COLO668 (cell line): Measurements from ENCODE around the gene SSTR5.

ENCODE experiments used
- DNase-seq: peaks from one replicate; lab custom pipeline; 2025; ENCODE audit not compliant: unreplicated experiment; lab: John Stamatoyannopoulos, UW

Gene SSTR5

DNA sequence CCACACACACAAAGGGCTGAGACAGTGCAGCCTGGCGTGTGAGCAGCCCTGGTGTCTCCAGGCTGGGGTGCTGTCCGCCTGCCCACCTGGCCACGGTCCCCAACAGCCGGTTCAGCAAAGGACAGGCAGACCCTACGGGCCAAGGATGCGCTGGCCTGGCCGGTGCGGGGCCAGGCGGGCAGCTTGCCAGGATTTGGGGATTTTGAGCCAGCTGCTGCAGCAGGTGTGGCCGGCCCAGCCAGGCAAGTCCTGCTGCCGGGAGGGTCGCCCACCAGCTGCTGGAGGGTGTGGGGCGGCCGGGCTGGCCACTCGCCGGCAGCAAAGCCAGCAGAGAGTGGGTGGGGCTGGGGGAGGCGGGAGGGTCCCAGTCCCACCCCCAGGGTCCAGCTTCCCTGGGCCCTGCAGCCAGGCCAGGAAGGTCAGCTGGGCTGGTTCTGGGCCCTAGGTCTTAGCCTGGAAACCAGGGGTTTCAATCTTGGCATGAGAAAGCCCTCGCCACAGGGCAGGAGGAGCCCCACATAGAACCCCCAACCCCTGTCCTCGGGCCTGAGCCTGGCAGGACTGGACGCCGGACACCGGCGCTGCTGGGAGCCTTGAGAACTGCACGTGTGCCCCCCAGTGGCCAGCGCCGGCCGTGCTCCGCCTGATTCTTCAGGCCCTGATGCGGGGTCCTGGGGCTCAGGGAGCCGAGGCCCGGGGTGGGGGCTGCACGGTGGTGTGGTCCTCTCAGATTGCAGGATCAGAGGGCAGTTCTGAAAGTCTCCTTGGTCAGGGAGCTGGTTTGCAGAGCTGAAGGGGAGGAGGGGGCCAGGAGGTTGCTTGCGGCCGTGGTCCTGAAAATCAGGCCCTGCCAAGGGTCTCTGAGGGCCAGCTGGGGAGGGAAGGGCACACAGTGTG is 17.6 kb upstream of the SSTR5 start:
- peak; percentile 68 for DNase-seq

DNA sequence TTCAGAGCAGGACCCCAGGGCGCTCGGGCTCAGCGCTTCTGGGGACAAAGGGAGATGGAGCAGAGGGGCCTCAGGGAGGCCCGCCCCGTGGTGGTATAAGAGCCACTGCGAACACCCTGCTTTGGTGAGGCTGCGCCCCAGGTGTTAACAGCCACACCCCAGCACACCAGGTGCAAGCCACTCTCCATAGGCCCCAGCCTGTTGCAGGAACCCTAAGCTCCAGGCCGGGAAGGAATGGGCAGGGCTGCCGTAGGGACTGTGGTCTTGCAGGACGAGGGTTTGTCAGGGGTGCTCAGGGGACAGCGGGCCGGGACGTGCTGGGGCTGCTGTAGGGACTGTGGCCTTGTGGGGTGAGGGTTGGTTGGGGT is 17.0 kb upstream of the SSTR5 start:
- peak; percentile 67 for DNase-seq

DNA sequence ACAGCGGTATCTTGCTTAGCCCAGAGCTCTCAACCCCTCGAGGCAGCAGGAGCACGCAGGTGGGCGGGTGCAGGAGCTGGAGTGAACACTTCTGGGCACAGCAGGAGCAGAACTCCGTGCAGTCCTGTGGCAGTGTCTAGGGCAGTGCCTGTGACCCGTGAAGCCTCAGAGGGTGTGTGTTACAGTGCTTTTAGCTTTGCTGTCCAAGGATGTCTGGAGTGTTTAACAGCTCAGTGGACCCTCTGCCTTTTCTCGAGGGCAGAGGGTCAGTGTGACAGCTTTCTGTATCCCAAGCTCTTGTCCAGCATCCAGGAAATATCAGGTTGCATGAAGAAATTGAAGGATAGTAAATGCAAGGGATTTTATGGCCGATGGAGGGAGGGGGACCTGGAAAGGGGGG is 16.4 kb upstream of the SSTR5 start:
- DNase-seq = no peak

DNA sequence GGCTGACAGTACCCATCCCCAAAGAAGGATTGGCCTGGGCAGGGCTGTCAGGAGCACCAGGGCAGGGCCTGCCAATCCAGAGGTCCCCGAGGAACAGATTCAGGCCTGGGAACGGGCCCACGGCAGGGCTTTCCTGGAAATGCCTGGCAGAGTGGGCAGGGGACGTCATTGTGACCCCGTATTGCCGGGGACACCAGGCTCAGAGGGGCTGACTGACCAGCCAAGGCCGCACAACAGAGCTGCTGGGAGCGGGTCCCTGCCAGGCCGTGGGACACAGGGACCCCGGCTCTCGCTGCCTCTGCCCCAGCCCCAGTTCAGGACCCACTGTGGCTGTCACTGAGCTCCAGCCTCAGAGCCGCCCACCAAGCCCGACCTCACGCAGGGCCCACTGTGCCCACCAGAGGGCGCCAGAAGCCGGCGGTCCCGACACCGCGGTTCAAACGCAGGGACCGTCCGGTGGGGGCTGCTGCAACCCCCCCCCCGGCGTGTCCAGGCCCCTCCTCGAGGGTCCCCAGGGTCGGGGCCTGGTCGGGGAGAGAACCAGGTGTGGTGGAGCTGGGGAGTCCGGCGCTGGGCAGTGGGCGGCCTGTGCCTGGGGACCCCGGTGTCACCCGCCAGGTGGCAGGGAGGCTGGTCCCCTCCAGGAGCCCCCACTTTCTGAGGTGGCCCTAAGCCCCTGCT is 15.2 kb upstream of the SSTR5 start:
- peak; percentile 22 for DNase-seq

DNA sequence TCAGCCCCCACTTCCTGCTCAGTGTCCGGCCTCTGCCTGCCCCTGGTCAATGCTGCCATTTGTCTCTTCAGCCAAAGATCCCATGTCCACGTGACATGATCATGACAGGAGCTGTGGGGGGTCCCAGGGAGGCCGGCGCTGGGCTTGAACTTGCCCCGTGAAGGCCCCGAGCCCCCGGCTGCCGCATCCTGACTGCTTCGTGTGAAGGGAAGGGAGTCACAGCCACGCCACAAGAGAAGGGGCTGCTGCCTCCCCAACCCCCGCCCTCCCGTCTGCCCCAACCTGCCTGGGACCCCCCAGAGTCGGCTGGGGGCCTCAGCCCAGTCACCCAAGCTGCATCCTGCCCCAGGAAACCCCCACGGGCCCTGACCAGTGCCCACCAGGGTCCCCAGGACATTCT is 14.3 kb upstream of the SSTR5 start:
- DNase-seq = no peak

DNA sequence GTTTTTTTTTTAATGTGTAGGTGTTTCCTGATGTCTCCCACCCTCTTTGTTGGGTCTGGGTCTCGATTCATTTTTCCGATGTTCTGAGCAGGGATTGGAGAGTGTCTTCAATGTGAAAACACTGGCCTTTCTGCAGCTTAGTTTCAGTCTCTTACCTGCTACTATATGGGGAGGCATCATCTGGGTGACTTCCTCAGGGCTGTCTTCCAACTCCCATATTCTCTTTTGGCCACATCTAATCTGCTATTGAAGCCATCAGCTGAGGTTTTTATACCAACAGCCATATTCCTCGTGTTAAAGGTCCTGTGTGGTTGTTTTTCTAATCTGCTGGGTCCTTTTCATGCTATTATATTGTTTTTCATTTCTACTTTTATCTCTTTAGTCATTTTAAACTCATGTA is 13.2 kb upstream of the SSTR5 start:
- DNase-seq = no peak

DNA sequence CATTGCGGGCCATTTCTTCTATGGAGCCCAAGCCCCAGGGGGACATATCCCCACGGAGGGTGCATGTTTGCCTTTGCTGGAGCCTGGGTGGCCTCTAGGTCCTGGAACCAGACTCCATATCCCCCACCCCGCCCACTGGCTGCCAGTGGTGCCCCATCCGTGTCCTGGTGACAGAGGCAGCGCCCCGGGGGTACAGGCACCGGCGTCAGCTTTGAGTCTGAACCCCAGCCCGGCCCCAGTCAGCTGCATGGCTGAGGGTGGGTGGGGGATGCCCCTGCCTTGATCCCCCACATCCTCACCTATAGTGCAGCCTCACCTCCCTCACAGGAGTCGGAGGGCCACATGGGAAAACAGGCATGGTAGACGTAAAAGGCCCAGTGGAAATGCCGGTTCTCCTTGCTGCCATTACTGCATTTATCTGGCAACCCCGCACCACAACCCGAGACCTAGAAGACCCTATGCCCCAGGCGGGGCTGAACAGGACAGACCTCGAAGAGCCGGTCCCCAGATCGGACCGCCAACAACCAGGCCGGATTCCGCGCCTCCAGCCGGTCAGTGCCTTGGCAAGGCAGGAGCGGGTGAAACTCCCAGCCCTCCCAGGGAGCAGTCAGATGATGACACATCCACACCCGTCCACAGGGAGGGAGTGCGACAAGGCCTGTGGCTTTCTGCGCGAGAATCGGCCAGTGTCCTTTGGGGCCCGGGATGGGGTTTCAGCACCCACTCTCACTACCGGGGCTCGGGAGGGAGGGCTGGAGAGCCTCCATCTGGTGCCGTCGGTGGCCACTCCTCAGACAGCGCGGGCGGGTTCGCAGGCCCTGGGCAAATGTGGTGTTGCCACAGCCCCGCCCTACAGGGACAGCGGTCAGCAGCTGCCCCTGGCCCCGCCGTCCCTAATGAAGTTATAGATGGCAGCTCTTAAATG is 11.9 kb upstream of the SSTR5 start:
- DNase-seq = peak; percentile 6

DNA sequence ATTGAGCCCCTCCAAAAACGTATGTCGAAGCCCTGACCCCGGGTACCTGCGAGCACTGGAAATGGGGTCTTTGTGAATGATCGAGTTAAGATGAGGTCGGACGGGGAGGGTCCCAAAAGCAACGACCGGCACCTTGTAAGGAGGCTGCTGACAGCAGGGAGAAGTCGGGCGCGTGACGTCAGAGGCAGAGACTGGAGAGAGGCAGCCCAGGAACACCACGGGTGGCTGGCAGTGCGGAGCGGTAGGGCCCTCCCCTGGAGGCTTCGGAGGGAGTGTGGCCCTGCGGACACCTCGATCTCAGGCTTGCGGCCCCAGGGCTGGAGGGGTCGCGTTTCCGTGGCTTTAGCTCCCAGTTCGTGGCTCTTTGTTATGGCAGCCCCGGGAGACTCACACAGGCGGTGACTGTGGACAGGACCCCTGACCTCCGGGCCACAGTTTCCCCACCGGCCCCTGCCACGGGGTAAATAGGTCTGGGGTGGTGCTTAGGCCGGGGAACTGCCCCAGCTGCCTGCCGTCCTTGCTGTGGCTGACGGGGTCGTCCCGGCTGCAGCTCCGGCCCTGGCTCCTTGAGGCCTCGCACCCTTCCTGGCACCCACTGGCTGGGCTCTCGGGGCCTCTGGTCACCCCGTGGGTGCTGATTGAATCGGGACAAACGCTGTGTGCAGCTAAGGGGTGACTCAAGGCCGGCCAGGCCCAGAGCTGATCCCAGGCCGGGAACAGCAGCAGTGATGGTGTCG is 10.6 kb upstream of the SSTR5 start:
- peak; percentile 19 for DNase-seq

DNA sequence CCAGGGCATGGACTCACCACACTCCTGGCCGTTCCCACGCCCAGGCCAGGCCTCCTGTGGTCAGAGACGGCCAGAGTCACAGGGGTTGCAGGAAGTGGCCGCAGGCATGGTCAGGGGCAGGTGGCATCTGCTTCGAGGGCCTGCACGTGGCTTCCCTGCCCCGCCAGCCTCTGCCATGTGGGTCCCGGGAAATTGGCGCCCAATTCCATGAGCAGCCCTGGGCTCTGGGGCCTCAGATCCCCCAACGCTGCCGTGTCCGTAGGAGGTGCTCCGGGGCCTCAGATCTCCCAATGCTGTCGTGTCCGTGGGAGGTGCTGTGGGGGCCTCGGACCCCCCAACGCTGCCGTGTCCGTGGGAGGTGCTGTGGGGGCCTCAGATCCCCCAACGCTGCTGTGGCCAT is 9.7 kb upstream of the SSTR5 start:
- DNase-seq = no peak

DNA sequence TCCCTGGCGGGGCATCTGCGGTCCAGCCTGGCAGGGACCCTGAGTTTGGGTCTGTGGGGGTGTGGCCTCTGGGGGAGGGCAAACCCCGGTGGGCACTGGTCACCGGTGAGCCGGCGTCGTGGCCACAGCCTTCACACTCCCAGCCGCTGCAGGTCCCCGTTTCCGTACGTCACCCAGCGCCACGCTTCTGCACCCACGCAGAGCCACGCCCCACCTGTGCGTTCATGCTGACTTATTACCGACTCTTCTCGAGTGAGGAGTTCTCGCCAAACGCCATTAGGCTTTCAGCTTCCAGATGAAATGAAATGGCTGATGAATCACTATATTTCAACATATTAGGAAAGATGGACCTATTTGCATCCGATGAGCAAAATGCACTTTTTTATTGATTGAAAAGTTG is 8.8 kb upstream of the SSTR5 start:
- no peak for DNase-seq

DNA sequence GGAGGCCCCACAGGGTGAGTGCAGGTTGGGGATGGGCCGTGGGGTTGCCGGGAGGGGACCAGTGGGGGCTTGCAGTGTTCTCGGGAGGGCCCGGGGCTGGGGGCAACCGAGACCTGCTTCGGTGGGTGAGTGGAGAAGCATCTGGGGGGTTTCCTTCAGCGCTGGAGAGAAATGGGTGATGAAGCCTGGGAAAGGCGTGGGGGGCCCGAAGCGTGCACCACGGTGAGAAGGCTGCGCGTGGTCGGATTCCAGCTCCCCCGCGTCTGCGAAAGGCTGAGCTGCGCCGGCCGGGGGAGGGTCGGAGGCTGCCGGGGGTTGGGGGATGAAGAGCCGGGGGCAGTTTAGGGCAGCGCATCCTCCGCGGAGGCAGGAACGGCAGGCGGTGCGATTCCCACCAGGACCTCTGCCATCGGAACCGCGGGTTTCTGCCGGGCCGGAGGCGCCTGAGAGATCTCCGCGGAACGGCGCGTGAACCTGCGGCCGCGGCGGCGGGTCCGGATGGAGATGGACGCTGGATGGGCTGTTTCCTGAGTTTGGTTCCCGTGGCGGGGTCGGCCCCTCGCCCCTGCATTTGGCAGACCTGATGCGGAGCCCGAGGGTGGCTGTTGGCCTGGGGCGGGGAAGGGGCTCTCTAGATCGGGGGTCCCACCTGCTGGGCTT is 6.9 kb upstream of the SSTR5 start:
- no peak for DNase-seq

DNA sequence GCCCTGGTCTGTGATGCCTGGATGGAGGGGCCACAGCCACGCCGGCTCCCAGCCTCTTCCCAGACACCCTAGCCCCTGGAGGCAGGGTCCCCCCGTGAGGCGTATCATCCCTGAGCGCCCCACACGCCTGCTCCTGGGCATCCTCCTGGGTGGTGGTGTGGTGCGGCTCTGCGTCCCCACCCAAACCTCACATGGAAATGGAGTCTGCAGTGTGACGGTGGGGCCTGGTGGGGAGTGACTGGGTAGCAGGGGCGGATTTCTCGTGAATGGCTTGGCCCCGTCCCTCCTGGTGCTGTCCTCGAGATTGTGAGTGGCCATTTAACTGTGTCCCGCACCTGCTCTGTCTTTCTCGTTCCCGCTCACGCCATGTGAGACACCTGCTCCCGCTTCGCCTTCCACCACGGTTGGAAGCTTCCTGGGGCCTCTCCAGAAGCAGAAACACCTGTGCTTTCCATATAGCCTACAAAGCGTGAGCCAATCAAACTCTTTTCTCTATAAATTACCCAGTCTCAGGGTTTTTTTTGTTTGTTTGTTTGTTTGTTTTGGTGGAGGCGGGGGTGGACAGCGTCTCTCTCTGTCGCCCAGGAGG is 5.9 kb upstream of the SSTR5 start:
- peak; percentile 60 for DNase-seq

DNA sequence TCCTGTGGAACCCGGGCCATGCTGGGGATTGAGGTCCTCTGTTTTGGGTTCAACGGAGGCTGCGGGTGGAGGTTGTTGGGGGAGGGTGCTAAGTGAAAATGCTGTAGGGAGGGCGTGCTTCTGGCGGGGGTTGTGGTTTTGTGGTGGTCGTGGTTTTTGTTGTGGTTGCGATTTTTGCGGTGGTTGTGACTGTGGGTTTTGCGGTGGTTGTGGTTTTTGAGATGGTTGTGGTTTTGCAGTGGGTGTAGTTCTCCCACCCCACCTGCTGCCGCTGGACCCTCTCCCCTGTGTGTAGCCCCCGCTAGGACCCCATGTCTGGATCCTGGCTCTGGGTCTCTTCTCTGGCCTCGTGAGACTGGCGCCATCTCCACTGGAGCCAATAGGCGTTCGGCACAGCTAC is 4.9 kb upstream of the SSTR5 start:
- DNase-seq = no peak

DNA sequence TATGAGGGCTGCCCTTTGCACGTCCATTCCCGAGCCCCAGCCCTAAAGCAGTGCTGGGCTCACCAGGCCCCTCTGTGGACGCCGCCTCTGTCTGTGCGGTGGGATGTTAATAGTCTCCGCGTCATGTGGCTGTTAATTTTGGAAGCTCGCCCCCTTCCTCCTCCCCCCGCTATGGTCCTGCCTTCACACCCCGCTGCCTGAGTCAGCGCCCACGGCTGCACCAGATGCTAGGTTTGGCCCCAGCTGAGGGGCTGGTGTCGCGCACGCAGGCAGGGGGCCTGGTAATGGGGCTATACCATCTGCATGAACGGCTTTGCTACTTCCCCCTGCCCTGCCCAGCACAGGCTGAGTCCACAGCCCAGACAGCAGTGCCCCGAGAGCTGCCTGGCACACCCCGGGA is 4.1 kb upstream of the SSTR5 start:
- no peak for DNase-seq

DNA sequence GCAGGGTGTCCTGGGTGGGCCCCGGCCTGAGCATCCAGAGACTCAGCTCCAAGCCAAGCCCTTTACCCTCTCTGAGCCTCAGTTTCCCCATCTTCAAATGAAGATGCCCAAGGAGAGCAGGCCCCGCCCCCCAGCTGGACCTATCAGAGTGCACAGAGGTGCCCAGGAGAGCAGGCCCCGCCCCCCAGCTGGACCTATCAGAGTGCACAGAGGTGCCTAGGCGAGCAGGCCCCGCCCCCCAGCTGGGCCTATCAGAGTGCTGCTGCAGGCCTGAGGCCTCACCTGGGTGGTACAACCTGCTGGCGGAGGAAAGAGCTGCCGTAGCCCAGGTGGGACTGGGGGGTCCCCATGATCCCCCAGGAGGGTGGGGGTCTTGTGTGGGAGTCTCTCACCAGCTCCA is 3.4 kb upstream of the SSTR5 start:
- peak; percentile 15 for DNase-seq

DNA sequence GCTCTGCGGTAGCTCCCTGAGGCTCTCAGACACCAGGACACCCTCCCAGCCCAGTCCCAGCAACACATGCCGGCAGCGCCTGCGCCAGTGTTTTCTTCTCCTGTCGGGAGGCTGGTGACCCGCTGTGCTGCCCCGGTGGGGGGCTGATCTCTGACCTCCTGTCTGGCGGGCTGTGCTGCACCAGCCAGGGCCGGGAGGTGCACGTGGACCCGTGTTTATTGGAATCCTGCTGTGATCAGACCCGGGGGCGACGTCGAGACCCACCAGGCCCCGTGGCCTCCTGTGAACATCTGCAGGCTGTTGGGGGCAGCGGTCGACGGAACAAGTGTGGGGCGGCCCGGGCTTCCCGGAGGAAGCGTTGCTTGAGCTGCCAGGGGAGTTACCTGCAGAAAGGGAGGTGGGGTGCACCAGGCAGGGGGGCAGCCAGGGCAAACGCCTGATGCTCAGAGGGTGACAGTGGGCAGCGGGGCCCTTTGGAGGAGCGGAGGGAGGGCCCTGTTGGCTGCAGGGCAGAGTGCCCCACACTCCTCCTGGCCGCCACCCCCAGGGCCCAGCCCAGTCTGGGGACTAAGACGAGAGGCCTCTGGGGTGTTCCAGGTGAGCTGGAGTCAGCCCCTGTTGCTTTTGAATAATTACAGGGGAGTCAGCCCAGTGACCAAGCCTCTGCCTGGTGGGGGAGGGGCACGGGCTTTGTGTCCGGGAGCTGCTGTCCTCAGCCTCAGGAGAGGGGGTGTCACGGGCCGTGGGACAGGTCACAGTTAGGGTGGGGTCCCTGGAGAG is 2.3 kb upstream of the SSTR5 start:
- peak; percentile 15 for DNase-seq

DNA sequence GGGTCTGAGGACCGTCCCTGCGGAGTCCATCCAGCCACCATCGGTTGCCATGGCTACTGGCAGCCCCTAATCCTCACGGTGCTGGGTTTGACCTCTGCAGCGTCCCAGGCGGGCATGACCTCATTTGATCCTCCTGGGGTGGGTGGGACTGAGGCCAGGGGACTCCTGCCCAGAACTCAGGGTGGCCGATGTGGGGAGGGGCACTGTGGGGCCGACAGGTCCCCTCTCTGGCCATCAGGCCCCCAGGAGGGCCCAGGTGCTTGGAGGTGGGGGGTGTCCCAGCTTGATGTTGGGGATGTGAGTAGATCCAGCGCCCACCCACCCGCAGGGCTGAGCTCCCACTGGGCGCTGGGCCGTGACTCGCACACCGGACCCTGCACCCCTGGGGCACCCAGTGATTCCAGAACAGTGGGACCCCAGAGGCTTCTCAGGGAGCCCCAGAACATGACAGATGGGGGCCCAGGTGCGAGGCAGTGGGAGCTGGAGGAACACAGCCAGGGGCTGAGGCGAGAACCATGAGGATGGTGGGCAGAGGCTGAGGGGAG is 1.6 kb upstream of the SSTR5 start:
- DNase-seq = no peak

DNA sequence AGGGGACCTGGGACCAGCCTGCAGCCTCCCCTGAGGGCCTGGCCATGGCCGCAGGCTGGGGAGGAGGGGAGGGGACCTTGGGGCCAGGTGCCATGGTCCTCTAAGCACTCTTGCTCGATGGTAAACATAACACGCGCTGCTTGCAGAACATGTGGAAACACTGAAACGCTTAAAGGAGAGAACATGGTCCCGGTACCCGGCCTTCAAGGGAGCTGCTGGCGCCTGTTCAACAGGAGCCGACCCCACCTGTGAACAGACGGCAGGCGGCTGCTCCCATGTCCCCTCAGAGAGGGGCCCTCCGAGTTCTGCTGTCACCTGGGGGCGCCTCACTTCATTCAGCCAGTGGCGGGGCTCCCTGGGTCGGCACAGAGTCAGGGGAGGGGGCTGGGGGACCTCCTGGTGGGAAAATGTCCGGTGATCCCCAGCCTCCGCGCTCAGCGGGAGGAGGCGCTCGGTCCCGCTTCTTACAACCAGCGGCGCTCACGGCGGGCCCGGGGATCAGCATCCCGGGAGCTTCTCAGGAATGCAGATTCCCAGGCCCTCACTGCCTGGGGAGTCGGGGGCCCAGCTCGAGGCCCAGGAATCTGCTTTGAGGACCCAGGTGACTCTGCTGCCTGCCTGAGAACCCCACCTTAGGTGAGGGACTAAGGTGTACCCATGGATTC is 854 bp upstream of the SSTR5 start:
- peak; percentile 31 for DNase-seq

DNA sequence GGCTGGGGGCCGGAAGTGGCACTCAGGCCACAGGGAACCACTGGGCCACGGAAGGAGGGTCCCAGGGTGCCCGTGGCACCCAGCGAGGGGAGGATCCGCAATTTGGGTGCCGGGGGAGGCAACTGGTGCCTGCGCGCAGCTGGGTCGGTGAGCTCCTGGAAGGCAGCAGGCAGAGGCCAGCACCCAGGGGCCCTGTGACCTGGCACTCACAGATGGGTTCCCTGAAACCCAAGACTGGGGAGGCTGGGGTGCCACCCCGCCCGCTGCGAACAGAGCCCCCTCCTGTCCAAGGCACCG is 663 bp downstream of the SSTR5 start:
- no peak for DNase-seq
